ENCODE data around the gene CHD6.

Gene CHD6

DNA sequence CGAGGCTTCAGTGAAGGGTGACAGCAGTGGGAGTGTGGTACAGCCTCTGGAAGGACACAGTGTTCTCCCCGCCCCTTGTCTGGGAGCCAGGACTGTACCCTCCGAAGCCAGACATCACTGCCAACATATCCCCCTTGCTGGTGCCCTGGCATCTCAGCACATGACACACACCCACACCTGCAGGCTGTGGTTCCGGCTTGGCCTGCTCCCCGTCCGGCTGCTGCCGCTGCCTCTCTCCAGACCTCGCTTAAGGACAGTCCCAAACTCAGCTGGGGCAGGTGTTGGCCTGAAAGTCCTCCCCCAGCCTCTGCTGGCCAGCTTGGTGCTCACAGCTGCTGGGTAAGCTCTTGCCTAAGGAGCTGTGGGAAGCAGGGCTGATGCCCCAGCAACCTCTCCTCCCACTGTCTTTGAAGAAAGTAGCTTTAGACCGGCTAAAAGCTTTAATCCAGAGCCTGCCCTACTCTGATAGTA, 258.6 kb downstream of the CHD6 start:
- DNase-seq (ENCODE audit: low read depth in 1 of 2, low spot score in 1 of 2), result no peak
- H3K27ac ChIP-seq (replicated peaks), result no peak overlapping the region
- no peak overlapping the region for H3K4me3 ChIP-seq (replicated peaks; ENCODE audit: insufficient read depth, low read length)
- no peak for TF ChIP-seq SPI1 (IDR thresholded peaks at IDR 0.05; ENCODE audit: borderline replicate concordance, low read depth)
- TF ChIP-seq REST (IDR thresholded peaks at IDR 0.05; ENCODE audit: insufficient replicate concordance, low read depth), result no peak
- no peak for TF ChIP-seq GABPA (IDR thresholded peaks at IDR 0.05; ENCODE audit: low read depth)
- no peak for TF ChIP-seq POLR2AphosphoS5 (IDR thresholded peaks at IDR 0.05; ENCODE audit: low read depth)
- TF ChIP-seq CTCF (IDR thresholded peaks at IDR 0.05; ENCODE audit: insufficient read depth, low read length), result no peak
- peaks cover 3% of the 10 kb centered on the region for H3K27me3 ChIP-seq (ENCODE audit: insufficient read depth, poor library complexity, severe bottlenecking)

- Histone ChIP-seq H3K27ac (replicated peaks) (no peak overlapping the region), H3K4me3 (replicated peaks; ENCODE audit: insufficient read depth, low read length) (no peak overlapping the region), H3K27me3 (ENCODE audit: insufficient read depth, poor library complexity, severe bottlenecking) (no peaks in the 10 kb centered on the region)
- no peak for TF ChIP-seq GABPA (IDR thresholded peaks at IDR 0.05; ENCODE audit: low read depth)
- no peak for TF ChIP-seq CTCF (IDR thresholded peaks at IDR 0.05; ENCODE audit: insufficient read depth, low read length)
- TF ChIP-seq POLR2AphosphoS5 (IDR thresholded peaks at IDR 0.05; ENCODE audit: low read depth), result no peak
- no peak for TF ChIP-seq REST (IDR thresholded peaks at IDR 0.05; ENCODE audit: insufficient replicate concordance, low read depth)
- no peak for TF ChIP-seq SPI1 (IDR thresholded peaks at IDR 0.05; ENCODE audit: borderline replicate concordance, low read depth)
- no peak for DNase-seq (ENCODE audit: low read depth in 1 of 2, low spot score in 1 of 2)
Observed at GRCh38 chr20:41358717-41359116, 259.5 kb downstream of the CHD6 start.

DNA sequence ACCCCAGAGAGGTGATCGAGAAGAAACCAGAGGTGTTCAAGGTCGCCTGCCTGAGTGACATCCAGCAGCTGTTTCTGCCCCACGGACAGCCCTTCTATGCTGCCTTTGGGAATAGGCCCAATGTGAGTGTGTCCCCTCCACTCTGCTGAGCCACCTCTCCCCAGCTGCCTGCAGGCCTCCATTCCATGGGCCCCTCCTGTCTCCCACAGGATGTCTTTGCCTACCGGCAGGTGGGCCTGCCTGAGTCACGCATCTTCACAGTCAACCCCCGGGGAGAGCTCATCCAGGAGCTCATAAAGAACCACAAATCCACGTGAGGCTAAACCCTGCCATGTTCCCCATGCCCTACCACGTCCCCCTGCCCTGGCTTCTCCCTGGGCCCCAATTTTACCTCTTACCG, 259.9 kb downstream of the CHD6 start:
- TF ChIP-seq REST (IDR thresholded peaks at IDR 0.05; ENCODE audit: insufficient replicate concordance, low read depth) (no peak), POLR2AphosphoS5 (IDR thresholded peaks at IDR 0.05; ENCODE audit: low read depth) (no peak)
- no peak overlapping the region for H3K27ac ChIP-seq (replicated peaks)

More for the DNA sequence above, 259.9 kb downstream of the CHD6 start:
- H3K27me3 ChIP-seq (ENCODE audit: insufficient read depth, poor library complexity, severe bottlenecking), result no peaks in the 10 kb centered on the region
- H3K4me3 ChIP-seq (replicated peaks; ENCODE audit: insufficient read depth, low read length), result no peak overlapping the region
- no peak for DNase-seq (ENCODE audit: low read depth in 1 of 2, low spot score in 1 of 2)
